Lower lobe of right lung (tissue), 2 donors: ENCODE measurements around the gene BLMH. TPM values are rescaled to one million over a fixed set of nuclear protein-coding genes. Genes with fewer than 3 reads are reported as not detected.

Experiments used
- ATAC-seq, 2 donors: fragments of 200-7000 bp; cut with Tn5 transposase; one replicate each; pipeline ENCODE4 v1.9.1; 2020 to 2022; ENCODE audit warnings: mild to moderate bottlenecking in 2 of 2, moderate library complexity in 2 of 2
- DNase-seq: peaks from one replicate; pipeline ENCODE4 v3.0.0-alpha.2; 2020
- H3K27ac ChIP-seq: fragments of 200-600 bp; one replicate; pipeline ENCODE4 v1.8.0; 2022
- H3K27me3 ChIP-seq: fragments of 200-600 bp; one replicate; pipeline ENCODE4 v1.8.0; 2022; ENCODE audit warnings: low read depth
- H3K36me3 ChIP-seq: fragments of 200-600 bp; one replicate; pipeline ENCODE4 v1.8.0; 2022; ENCODE audit warnings: mild to moderate bottlenecking
- H3K4me1 ChIP-seq: fragments of 200-600 bp; one replicate; pipeline ENCODE4 v1.8.0; 2022
- H3K4me3 ChIP-seq: fragments of 200-600 bp; one replicate; pipeline ENCODE4 v1.8.0; 2022; ENCODE audit warnings: mild to moderate bottlenecking
- H3K9me3 ChIP-seq: fragments of 200-600 bp; one replicate; pipeline ENCODE4 v1.8.0; 2022
- CTCF ChIP-seq: fragments of 200-600 bp; IDR thresholded peaks from one replicate; pipeline ENCODE4 v1.8.0; 2022; ENCODE audit warnings: antibody characterized with exemption, mild to moderate bottlenecking
- intact Hi-C: fragments of 100-400 bp; cut with DNase I; formaldehyde crosslinking; loops from one replicate; pipeline ENCODE4 v1.11.0; 2022
- total RNA-seq: library from RNA; stranded (reverse); fragmentation: NEBNext Ultra II Directional; extraction: Animal tissue kit (Norgen Biotek cat#: 25700); gene quantifications from one replicate; pipeline ENCODE4 v1.2.1, GENCODE V29; 2021
- donor health status: DM: no; HTN: yes; CAD: no; lungs with severe emphysema.

The BLMH gene
- total RNA-seq, 1 donor from 2014 or later = 27.4 TPM

GRCh38 chr17:30336369-30337171, 44.8 kb upstream of the BLMH start:
- intact Hi-C loops = loop anchor here (5.0 kb wide), 1 partner anchor 229 kb away; no protein-coding TSS in a partner anchor
- TF ChIP-seq CTCF = peak; percentile 62
- no peak for DNase-seq
- Histone ChIP-seq H3K9me3 (no peaks in the 10 kb centered on the region), H3K36me3 (no peaks in the 10 kb centered on the region), H3K27ac (no peak overlapping the region), H3K4me1 (peaks cover 12% of the 10 kb centered on the region), H3K4me3 (no peak overlapping the region), H3K27me3 (no peaks in the 10 kb centered on the region)
- ATAC-seq = peak; percentile 75 to 78

DNA sequence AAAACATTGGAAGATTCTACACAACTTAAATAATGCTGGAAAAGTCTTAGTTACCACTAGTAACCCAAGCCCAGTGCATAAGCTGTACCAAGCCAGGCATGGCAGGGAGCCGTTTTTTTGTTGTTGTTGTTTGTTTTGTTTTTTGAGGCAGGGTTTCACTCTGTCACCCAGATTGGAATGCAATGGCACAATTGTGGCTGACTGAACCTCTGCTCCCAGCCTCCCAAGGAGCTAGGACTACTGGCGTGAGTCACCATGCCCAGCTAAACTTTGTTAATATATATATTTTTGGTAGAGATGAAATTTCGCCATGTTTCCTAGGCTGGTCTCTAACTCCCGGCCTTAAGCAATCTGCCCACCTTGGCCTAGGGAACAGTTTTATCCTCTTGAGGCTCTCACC, 42.7 kb upstream of the BLMH start:
- no peaks in the 10 kb centered on the region for H3K27me3 ChIP-seq
- H3K4me1 ChIP-seq = no peaks in the 10 kb centered on the region
- no peaks in the 10 kb centered on the region for H3K9me3 ChIP-seq
- no peaks in the 10 kb centered on the region for H3K36me3 ChIP-seq
- H3K27ac ChIP-seq = no peak overlapping the region
- H3K4me3 ChIP-seq = no peak overlapping the region
- DNase-seq = no peak
- intact Hi-C loops = no loop called here
- no peak for TF ChIP-seq CTCF
- ATAC-seq = no peak

GRCh38 chr17:30333503-30334360, 42.0 kb upstream of the BLMH start, which contains the start of gene TMIGD1:
TSS of gene TMIGD1 (minus strand) at chr17:30334057. CDS start at chr17:30332133, 1,924 bp downstream.
- no peaks in the 10 kb centered on the region for H3K27me3 ChIP-seq
- ATAC-seq (no peak), DNase-seq (no peak)
- no peak within 1 kb of the TSS for H3K27ac ChIP-seq
- intact Hi-C loops = no loop called here
- no peaks in the 10 kb centered on the region for H3K36me3 ChIP-seq
- H3K9me3 ChIP-seq = no peaks in the 10 kb centered on the region
- no peak for TF ChIP-seq CTCF
- no peak within 1 kb of the TSS for H3K4me3 ChIP-seq
- H3K4me1 ChIP-seq = no peaks in the 10 kb centered on the region

GRCh38 chr17:30332057-30332542, 40.4 kb upstream of the BLMH start:
- no peak overlapping the region for H3K4me3 ChIP-seq
- no peak for DNase-seq
- intact Hi-C loops = no loop called here
- no peaks in the 10 kb centered on the region for H3K36me3 ChIP-seq
- no peak overlapping the region for H3K27ac ChIP-seq
- H3K9me3 ChIP-seq = no peaks in the 10 kb centered on the region
- H3K4me1 ChIP-seq = no peaks in the 10 kb centered on the region
- no peak for ATAC-seq
- no peak for TF ChIP-seq CTCF
- H3K27me3 ChIP-seq = no peaks in the 10 kb centered on the region

GRCh38 chr17:30326809-30327208, 35.1 kb upstream of the BLMH start:
- TF ChIP-seq CTCF = no peak
- Histone ChIP-seq H3K27me3 (no peaks in the 10 kb centered on the region), H3K36me3 (no peaks in the 10 kb centered on the region), H3K9me3 (no peaks in the 10 kb centered on the region), H3K27ac (no peak overlapping the region), H3K4me3 (no peak overlapping the region), H3K4me1 (no peaks in the 10 kb centered on the region)
- intact Hi-C loops = no loop called here
- ATAC-seq = no peak
- DNase-seq = no peak
